ENCODE data around the gene CDADC1. TPM values are rescaled to one million over a fixed set of nuclear protein-coding genes. Genes with fewer than 3 reads are reported as not detected.
A peak's percentile ranks its signal among the peaks of the same experiment; 100 is the strongest.

The CDADC1 gene
- total RNA-seq, 1 experiment from 2014 or later: 6.5 TPM

DNA sequence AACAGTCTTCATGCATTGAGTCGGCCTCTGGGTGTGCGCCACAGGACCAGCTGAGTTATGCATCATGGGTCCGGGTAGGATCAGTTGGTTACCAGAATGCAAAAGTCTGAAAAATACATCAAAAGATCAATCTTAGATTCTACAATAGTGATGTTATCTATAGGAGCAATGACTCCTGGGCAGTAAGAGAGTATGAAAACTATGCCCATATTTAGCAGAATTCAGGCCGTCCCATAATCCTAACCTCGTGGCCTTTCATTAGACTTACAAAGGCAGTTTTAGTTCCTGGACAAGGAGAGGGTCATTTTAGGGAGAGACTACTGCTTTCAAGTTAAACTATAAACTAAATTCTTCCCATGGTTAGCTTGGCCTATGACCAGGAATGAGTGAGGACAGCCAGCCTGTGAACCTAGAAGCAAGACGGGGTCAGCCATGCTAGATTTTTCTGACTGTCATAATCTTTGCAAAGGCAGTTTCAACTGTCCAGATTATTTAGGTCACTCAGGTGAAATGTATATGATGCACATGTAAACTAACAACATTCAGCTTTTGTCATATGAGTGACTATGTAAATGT, 11.8 kb upstream of the CDADC1 start:
- no peak for DNase-seq (ENCODE audit: low spot score)

DNA sequence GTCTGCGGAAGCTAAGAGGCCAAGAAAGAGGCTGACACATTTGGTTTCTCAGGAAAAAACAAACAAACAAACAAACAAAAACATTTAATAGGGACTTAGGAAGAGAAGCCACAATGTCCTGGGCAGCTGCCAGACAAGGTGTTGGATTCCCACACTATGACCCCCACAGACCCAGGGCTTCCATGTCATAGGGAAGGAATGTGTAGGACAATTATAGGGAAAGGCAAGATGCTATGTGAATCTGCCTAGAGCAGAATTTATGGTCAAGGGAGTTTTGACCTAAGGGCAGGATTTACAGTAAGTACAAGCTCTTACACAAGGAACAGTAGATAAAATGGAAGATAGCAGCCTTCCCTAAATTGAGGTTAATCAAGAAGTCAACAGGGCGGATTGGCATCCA, 9.1 kb upstream of the CDADC1 start:
- no peak for DNase-seq (ENCODE audit: low spot score)

DNA sequence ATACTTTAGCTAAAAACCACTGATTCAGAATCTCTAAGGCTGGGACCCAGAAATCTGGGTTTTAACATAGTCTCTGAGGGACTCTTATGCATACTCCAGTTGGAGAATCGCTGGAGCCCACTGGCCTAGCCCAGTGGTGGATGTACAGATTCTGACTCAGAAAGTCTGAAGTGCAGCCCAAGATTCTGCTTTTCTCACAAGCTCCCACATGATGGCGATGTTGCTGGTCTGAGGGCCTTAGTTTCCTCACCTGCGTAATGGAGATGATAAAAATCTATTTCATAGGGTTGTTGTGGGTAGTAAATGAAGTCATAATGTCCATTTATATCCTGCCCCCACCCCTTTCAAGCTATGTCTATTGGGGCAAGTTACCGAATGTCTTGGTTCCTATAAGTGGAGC, 7.7 kb upstream of the CDADC1 start:
- peak; percentile 55 for DNase-seq (ENCODE audit: low spot score)

DNA sequence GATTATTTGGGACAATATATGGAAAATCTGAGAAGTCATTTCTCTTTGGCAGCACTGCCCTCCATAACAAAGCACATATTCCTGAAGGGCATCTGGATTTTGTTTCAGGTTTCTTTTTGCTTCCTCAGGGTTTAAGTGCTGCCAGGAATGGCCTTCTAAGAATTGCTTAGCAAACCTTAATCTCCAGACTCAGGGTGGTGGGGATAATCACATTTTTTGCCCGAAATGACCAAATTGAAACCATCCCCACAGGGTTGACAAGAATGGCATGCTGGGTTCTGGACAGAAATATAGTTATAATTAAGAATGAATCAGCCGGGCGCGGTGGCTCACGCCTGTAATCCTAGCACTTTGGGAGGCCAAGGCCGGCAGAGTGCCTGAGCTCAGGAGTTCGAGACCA, 6.4 kb upstream of the CDADC1 start:
- DNase-seq (ENCODE audit: low spot score): no peak

- DNase-seq (ENCODE audit: low spot score): no peak
Observed at GRCh38 chr13:49245101-49245500, 2.6 kb upstream of the CDADC1 start.

DNA sequence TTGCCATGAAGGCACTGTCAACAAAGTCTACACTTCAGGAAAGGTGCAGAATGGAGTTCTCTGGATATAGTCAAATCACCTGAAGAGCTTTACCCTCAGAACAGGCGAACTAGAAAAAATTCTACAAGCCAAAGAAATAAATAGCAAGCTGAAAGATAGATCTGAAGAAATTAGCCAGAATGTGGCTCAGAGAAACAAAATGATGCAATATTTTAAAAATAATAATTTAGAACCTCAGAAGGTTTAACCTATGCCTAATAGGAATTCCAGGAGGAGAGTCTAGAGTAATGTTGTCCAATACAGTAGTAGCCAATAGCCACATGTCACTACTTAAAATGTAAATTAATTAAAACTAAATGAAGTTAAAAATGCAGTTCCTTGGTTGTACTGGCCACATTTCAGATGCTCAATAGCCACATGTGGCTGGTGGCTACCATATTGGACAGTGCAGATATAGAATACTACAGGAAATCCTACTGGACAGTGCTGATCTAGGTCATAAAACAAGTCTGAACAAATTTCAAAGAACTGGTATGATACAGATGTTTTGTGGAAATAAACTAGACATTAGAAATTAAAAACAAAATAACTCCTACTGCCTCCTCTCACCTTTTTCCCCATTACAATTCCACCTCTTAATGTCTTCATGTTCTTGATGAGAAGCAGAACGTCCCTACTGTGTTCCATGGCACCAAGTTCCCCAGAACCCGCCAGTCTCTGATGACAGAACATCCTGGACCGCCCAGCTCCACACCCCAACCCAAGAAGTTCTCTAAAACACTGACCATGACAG, 679 bp upstream of the CDADC1 start:
- no peak for DNase-seq (ENCODE audit: low spot score)

GRCh38 chr13:49248622-49249002, 887 bp downstream of the CDADC1 start:
- DNase-seq (ENCODE audit: low spot score): peak; percentile 36

DNA sequence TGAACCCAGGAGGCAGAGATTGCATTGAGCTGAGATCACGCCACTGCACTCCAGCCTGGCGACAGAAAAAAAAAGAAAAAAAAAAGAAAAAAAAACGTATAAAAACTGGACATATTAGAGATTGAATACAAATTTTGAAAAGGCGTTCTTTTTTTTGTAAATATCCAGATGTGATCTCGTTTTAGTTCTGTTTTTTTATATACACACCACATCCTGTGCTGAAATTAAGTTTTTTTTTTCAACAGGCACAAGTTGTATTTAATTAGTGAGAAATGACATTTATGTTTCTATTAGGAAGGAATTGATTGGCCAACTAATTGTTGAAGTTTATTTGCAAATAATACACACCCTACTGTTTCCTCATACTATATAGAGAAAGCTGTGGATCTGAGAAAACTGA, 3.6 kb downstream of the CDADC1 start:
- DNase-seq (ENCODE audit: low spot score): no peak

- DNase-seq (ENCODE audit: low spot score): no peak
Observed at GRCh38 chr13:49253310-49253709, 5.6 kb downstream of the CDADC1 start.

DNA sequence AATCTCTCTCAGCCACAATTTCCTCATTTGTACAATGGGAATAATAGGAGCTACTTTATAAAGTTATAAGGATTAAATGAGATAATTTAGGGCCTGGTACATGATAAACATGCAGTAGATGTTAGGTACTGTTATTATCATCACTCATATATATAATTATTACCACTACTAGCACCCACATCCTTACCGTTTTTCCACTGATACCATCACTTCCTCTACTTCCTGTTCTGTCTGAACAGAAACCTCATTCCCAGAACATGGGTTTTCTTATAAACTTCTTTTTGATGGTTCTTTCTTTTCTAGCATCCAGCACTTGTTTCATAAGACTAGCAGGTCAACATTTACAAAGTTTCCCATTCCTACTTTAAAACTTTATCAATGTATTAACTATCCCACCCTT, 6.3 kb downstream of the CDADC1 start:
- DNase-seq (ENCODE audit: low spot score): no peak

DNA sequence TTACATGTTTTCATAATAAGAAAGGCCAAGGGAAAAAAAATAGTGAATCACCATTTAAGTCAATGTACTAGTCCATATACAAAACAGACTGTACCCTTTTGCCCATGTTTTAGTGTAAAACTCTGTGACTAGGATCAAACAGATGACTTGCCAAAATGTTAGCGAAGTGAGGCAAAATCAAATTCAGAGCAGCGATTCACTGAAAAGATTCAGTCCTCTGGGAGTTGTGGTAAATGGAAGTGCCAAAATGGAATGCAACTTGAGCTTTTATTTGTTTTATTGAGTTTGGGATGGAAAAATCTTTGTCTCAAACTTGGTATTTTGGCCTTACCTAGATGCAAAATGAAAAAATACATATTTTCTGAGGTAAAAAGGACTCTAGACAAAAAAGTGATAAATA, 9.1 kb downstream of the CDADC1 start:
- no peak for DNase-seq (ENCODE audit: low spot score)

- DNase-seq (ENCODE audit: low spot score): no peak
Observed at GRCh38 chr13:49258089-49258796, 10.5 kb downstream of the CDADC1 start.

GRCh38 chr13:49259586-49259985, 11.9 kb downstream of the CDADC1 start:
- no peak for DNase-seq (ENCODE audit: low spot score)

GRCh38 chr13:49262634-49263033, 14.9 kb downstream of the CDADC1 start:
- DNase-seq (ENCODE audit: low spot score): no peak

DNA sequence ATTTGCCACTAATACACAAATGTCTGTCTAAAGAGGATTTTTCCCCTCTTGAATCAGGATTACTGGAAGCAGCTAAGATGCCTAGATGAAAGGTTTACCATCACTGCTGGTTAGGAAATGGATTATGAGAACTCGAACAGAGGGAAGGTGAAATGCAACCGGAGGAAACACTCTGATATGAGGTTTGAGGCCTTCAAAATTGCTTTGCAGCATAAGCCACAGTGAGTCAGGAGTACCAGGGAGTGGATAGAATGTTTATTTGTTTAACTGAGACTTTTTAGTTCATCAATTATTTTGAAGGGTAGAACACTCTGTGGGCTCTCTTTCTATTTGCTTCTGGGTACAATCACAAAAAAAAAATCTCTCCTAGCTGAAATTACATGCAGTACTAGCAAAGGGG, 18.1 kb downstream of the CDADC1 start:
- DNase-seq (ENCODE audit: low spot score): no peak

DNA sequence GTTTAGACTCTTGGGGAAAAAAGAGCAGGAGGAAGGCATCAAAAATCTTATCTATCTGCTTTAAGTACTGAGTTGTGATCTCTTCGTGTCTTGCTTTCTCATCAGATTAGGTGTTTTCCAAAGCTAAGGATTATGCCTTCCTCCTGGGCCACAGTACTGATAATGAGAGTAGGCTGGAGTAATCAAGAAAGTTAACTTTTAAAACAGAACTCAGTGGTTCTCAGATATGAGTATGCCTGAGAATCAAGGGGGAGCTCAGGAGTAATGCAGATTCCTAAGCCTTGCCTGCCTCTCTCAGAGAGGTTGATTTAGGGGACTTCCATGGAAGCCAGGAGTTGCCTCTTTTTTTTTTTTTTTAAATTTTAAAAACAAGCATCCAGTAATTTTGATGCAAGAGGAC, 23.5 kb downstream of the CDADC1 start:
- DNase-seq (ENCODE audit: low spot score): no peak

- no peak for DNase-seq (ENCODE audit: low spot score)
Observed at GRCh38 chr13:49272296-49272695, 24.6 kb downstream of the CDADC1 start.

DNA sequence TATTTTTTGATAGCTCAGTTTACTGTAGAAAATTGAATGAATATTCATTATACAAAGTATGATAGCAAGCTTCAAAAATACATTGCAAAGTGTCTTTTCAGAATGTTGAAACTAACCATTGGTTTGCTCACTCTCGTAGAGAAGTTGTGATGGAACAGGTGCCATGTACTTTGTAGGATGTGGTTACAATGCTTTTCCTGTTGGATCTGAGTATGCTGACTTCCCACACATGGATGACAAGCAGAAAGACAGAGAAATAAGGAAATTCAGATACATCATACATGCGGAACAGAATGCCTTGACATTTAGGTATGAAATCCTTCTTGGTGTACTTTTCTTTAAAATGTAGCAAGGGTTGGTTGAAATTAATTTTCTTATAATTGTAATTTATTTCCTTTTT, 30.5 kb downstream of the CDADC1 start:
- no peak for DNase-seq (ENCODE audit: low spot score)

- DNase-seq (ENCODE audit: low spot score): no peak
Observed at GRCh38 chr13:49279112-49279511, 31.4 kb downstream of the CDADC1 start.

GRCh38 chr13:49279885-49280284, 32.2 kb downstream of the CDADC1 start:
- no peak for DNase-seq (ENCODE audit: low spot score)

DNA sequence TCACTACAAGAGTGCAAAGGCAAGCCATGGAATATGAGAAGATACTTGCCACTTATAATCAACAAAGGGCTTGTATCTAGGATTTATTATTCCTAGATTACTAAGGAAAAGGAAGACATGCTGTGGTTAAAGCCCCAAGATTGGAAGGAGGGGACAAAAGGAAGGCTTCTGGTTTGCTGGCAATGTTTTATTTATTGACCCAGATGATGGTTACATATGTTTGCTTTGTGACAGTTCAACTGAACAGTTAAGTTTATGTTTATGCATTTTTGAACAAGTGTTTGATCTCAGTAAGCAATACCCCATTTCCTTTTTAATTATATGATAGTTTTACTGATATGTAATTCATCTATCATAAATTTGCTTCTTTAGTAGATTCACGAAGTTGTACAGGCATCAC, 40.3 kb downstream of the CDADC1 start:
- no peak for DNase-seq (ENCODE audit: low spot score)

DNA sequence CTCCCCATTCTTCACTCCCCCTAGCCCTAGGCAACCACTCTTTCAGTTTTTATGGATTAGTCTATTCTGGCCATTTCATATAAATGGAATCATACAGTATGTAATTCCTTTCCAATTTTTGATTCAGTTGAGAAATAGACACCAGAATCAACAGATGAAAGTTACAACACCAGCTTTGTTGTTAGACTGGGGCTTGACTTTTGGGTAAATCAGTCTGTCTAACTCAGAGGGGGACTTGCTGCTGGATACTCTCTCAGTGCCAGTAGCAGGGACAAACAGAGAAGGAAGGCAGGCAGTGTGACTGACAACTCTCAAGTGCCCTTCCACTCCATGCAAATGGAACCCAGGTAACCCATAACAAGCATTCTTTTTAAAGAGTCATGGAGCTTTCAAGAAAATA, 40.7 kb downstream of the CDADC1 start:
- no peak for DNase-seq (ENCODE audit: low spot score)

Measured in HT-29 (cell line).